Breast epithelium (tissue), 4 donors: ENCODE data around the gene LRRC8A. TPM values are rescaled to one million over a fixed set of nuclear protein-coding genes. Genes with fewer than 3 reads are reported as not detected.

Experiments
- DNase-seq, 2 donors: peaks; one replicate each; pipeline ENCODE4 v3.0.0-alpha.2; 2019; ENCODE audit warnings: low spot score in 2 of 2
- H3K27ac ChIP-seq, 2 donors: fragments of 200-600 bp; sonication (generic) in 1 of 2; one replicate each; pipeline ENCODE4 v1.5.1; 2016 to 2019; ENCODE audit warnings: mild to moderate bottlenecking in 1 of 2
- H3K27me3 ChIP-seq, 2 donors: fragments of 200-600 bp; sonication (generic) in 1 of 2; one replicate each; pipeline versions ENCODE4 v1.5.1 to v1.6.0; 2017 to 2019; ENCODE audit warnings: control low read depth in 1 of 2, mild to moderate bottlenecking in 1 of 2
- H3K36me3 ChIP-seq: fragments of 200-600 bp; one replicate; pipeline ENCODE4 v1.5.1; 2019
- H3K4me1 ChIP-seq, 2 donors: fragments of 200-600 bp; sonication (generic); one replicate each; pipeline ENCODE4 v1.5.1; 2016 to 2019; ENCODE audit warnings: control low read depth in 1 of 2
- H3K4me3 ChIP-seq, 3 donors: fragments of 200-600 bp; sonication (generic); 1 replicate in 2 of 3; 2 replicates in 1 of 3; pipeline ENCODE4 v1.5.1; 2016 to 2019; ENCODE audit warnings: mild to moderate bottlenecking in 3 of 3, moderate library complexity in 2 of 3
- H3K9me3 ChIP-seq, 2 donors: fragments of 200-600 bp; sonication (generic) in 1 of 2; one replicate each; pipeline ENCODE4 v1.5.1; 2016 to 2019; ENCODE audit warnings: control low read depth in 1 of 2
- POLR2A ChIP-seq: fragments of 450-650 bp; IDR thresholded peaks from one replicate; pipeline ENCODE4 v1.6.1; 2016; ENCODE audit warnings: antibody characterized with exemption, mild to moderate bottlenecking, moderate library complexity
- POLR2AphosphoS5 ChIP-seq, 3 donors: sonication (generic); formaldehyde crosslinking; IDR thresholded peaks; one replicate each; pipeline ENCODE4 v1.6.1; 2017; ENCODE audit warnings: antibody characterized with exemption in 3 of 3
- intact Hi-C: fragments of 100-400 bp; cut with DNase I; formaldehyde crosslinking; loops from one replicate; pipeline ENCODE4 v1.15.1; 2023; ENCODE audit warnings: low total_unique reads
- total RNA-seq, 3 donors: library from RNA; depleted of rRNA; stranded (reverse); fragments of >200 nt; gene quantifications; one replicate each; pipeline ENCODE4 v1.1.0, GENCODE V29; 2016
- TF ChIP-seq, protein P1 (sequence below), 3 donors: fragments of 450-650 bp; IDR thresholded peaks; one replicate each; pipeline ENCODE4 v1.5.1; 2016 to 2017; ENCODE audit warnings: antibody characterized with exemption in 3 of 3, mild to moderate bottlenecking in 3 of 3, moderate library complexity in 3 of 3

The LRRC8A gene
- total RNA-seq, 3 donors from 2014 or later: 26.1 to 52.7 (median 40.6) TPM

DNA sequence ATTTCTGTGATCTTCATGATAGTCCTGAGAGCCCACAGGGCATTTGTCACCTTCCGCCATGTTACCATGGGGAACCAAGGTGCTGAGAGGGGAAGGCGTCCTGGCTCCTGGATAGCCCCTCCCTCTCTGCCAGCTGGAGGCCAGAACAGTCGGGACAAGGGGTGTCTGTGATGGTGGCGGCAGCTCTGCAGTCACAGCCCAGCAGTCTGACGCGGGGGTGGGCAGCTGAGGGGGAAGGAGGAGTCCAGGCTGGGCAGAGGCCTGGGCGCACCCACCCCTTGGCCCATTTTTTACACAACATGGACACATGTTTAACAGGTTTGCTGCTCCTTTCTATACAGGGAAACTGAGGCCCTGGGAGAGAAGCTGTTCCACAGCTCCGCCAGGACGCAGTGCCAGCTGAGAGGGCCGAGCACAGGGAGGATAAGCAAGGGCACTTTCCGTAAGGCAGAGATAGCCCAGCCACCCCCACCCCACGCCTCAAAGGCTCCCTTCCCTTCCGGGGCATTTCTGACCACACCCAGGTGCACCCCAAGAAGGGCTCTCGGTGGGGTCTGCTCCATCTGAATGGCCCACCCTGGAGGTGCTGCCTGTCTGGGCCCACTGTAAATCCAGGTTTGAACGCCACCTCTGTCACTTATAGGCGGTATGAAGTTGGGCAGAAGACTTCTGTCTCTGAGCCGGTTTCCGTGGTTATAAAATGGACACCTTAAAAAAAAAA, 17.1 kb downstream of the LRRC8A start:
- intact Hi-C loops: no loop called here
- no peaks in the 10 kb centered on the region for H3K36me3 ChIP-seq
- TF ChIP-seq POLR2AphosphoS5 (IDR thresholded peaks at IDR 0.05) (no peak), POLR2A (no peak)
- TF ChIP-seq, protein P1, sequence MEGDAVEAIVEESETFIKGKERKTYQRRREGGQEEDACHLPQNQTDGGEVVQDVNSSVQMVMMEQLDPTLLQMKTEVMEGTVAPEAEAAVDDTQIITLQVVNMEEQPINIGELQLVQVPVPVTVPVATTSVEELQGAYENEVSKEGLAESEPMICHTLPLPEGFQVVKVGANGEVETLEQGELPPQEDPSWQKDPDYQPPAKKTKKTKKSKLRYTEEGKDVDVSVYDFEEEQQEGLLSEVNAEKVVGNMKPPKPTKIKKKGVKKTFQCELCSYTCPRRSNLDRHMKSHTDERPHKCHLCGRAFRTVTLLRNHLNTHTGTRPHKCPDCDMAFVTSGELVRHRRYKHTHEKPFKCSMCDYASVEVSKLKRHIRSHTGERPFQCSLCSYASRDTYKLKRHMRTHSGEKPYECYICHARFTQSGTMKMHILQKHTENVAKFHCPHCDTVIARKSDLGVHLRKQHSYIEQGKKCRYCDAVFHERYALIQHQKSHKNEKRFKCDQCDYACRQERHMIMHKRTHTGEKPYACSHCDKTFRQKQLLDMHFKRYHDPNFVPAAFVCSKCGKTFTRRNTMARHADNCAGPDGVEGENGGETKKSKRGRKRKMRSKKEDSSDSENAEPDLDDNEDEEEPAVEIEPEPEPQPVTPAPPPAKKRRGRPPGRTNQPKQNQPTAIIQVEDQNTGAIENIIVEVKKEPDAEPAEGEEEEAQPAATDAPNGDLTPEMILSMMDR (IDR thresholded peaks at IDR 0.05): no peak
- H3K4me3 ChIP-seq: no peak overlapping the region
- H3K27me3 ChIP-seq: no peaks in the 10 kb centered on the region
- H3K4me1 ChIP-seq: peaks cover 3 to 21% of the 10 kb centered on the region in 2 donors
- no peaks in the 10 kb centered on the region for H3K9me3 ChIP-seq
- H3K27ac ChIP-seq: peak overlapping the region; percentile 82 to 85
- DNase-seq: no peak

DNA sequence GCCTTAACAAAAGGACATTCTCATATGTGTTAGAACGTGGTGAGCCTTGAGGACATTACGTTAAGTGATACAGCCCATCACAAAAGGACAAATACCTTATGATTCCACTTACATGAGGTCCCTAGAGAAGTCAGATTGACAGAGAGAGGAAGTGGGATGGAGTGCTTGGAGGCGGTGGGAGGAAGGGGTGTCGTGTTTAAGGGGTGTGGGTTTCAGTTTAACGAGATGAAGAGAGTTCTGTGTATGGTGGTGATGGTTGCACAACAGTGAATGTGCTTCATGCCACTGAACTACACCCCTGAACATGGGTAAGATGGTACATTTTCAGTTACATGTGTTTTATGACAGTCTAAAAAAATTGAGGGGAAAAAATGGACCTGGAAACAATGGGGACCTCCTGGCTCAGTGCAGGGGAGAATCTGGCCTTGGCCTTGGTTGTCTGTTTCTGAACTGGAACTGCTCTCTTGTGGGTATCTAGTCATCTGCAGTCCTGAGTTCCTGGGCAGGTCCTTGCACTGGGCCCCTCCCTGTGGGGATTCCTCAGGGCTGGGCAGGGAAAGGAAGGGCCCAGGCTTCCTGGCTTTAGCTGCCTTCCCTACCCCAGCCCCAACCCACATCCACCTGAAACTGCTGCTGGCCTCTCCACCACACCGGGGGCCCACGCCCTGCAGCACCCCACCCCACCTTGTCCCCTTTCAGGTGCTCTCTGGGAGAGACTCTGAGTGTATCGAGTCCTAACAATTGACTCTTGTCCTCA, 17.8 kb downstream of the LRRC8A start:
- no peaks in the 10 kb centered on the region for H3K36me3 ChIP-seq
- no peaks in the 10 kb centered on the region for H3K27me3 ChIP-seq
- no peak for TF ChIP-seq POLR2AphosphoS5 (IDR thresholded peaks at IDR 0.05)
- no peaks in the 10 kb centered on the region for H3K9me3 ChIP-seq
- intact Hi-C loops: no loop called here
- peaks cover 3 to 21% of the 10 kb centered on the region in 2 donors for H3K4me1 ChIP-seq
- H3K4me3 ChIP-seq: no peak overlapping the region
- H3K27ac ChIP-seq: peak overlapping the region; percentile 82 to 85
- DNase-seq: no peak

DNA sequence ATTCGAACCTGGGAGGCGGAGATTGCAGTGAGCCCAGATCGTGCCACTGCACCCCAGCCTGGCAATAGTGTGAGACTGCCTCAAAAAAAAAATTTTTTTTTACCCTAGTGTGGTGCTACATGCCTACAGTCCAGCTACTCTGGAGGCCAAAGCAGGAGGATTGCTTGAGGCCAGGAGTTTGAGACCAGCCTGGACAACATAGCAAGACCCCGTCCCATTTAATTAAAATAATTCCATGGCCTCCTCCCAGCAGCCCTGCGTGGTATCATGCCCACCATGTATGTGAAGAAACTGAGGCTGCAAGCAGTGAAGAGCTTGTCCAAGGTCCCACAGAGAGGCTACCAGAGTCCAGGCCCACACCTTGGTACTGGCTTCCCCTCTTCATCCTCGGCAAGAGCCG, 19.4 kb downstream of the LRRC8A start:
- Histone ChIP-seq H3K9me3 (no peaks in the 10 kb centered on the region), H3K4me1 (peaks cover 3 to 21% of the 10 kb centered on the region in 2 donors), H3K27ac (peak overlapping the region; percentile 65 to 90), H3K36me3 (no peaks in the 10 kb centered on the region), H3K27me3 (no peaks in the 10 kb centered on the region), H3K4me3 (no peak overlapping the region)
- no peak for DNase-seq
- TF ChIP-seq POLR2AphosphoS5 (IDR thresholded peaks at IDR 0.05) (no peak), POLR2A (no peak)
- TF ChIP-seq, protein P1 (IDR thresholded peaks at IDR 0.05): no peak
- intact Hi-C loops: no loop called here

DNA sequence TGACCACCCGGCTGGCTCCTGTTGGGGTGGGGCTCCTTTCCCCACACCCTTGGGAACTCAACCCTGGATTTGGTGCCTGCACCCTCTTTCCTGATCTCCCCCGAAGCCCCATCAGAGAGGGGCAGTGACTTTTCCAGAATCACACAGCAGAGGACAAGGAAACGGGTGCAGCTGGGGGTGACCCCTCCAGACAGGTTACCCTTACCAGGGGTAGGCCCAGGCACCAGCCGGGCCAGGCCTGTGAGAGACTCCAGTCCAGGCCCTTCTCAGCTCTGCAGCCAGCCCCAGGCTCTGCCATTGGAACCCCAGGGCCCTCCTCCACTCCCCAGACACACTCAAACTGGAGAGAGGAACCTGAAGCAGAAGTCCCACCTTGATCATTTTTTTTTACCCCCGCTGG, 19.9 kb downstream of the LRRC8A start:
- Histone ChIP-seq H3K4me1 (peaks cover 3 to 21% of the 10 kb centered on the region in 2 donors), H3K9me3 (no peaks in the 10 kb centered on the region), H3K27ac (peak overlapping the region; percentile 65 to 90), H3K4me3 (no peak overlapping the region), H3K27me3 (no peaks in the 10 kb centered on the region), H3K36me3 (no peaks in the 10 kb centered on the region)
- intact Hi-C loops: no loop called here
- DNase-seq: no peak
- TF ChIP-seq, protein P1 (IDR thresholded peaks at IDR 0.05): no peak
- TF ChIP-seq POLR2AphosphoS5 (IDR thresholded peaks at IDR 0.05): no peak
- no peak for TF ChIP-seq POLR2A

DNA sequence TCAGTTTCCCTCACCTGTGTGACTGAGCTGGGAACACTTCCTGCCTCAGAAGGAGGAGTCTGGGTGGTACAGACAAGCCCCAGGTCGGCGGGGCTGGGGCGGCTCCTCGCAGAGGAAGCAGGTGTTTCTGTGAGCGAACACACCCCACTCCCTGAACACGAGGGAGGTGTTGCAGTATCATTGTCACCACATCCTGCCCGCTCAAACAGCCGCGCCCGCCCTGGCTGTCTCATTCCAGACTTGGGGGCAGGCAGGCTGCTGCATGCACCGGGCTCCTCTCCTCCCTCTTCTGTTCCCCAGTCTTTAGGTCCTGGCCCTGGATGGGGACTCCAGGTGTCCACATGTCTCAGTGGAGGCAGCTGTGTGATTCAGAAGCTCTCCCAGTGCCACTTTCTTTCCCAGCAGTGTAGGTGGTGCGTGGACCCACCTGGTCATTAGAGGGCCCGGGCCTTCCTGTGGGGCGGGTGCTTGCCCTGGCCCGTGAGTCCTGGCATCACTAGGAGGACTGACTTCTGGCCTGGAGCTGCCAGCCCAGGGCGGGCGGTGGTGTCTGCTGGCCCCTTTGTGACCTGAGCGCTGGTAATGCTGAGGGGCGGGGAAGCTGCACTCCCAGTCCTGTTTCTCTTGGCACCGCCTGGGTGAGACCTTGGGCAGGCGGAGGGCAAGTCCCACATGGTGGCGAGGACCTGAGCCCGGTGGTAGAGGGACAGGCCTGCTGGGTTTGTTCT, 20.6 kb downstream of the LRRC8A start:
- Histone ChIP-seq H3K4me3 (no peak overlapping the region), H3K9me3 (no peaks in the 10 kb centered on the region), H3K4me1 (peaks cover 3 to 21% of the 10 kb centered on the region in 2 donors), H3K27ac (peak overlapping the region; percentile 65 to 90), H3K27me3 (no peaks in the 10 kb centered on the region), H3K36me3 (no peaks in the 10 kb centered on the region)
- TF ChIP-seq POLR2AphosphoS5 (IDR thresholded peaks at IDR 0.05) (peak; percentile 15 to 50 (median 26)), POLR2A (no peak)
- DNase-seq: peak in 1 of 2 donors; percentile 92
- intact Hi-C loops: loop anchor here (1.0 kb wide), 1 partner anchor 17 kb away; no protein-coding TSS in a partner anchor
